Measurements from ENCODE around the gene MS4A18.

Gene MS4A18

GRCh38 chr11:60780065-60780464 is 55.5 kb downstream of the MS4A18 start:
- H4K20me1 ChIP-seq (ENCODE audit: insufficient read depth), result no peaks in the 10 kb centered on the region
- H3K4me3 ChIP-seq (IDR thresholded peaks at IDR 0.05; ENCODE audit: insufficient read depth, low read depth, low read length), result no peak overlapping the region
- H3K27ac ChIP-seq, result no peak overlapping the region
- no peaks in the 10 kb centered on the region for H3K27me3 ChIP-seq (ENCODE audit: insufficient read depth, low read depth)
- TF ChIP-seq CTCF (conservative IDR thresholded peaks at IDR 0.05; ENCODE audit: low read depth, low read length), result no peak
- H3K36me3 ChIP-seq (ENCODE audit: insufficient read depth), result no peaks in the 10 kb centered on the region
- no peaks in the 10 kb centered on the region for H3K79me2 ChIP-seq (ENCODE audit: insufficient read depth, low read depth)
- no peak overlapping the region for H3K4me2 ChIP-seq
- H2AFZ ChIP-seq (ENCODE audit: low read depth), result no peak overlapping the region
- no peak overlapping the region for H3K9ac ChIP-seq
- H3K4me1 ChIP-seq (ENCODE audit: low read depth, poor library complexity, severe bottlenecking), result no peaks in the 10 kb centered on the region

- Histone ChIP-seq H3K9ac (no peak overlapping the region), H3K4me1 (ENCODE audit: low read depth, poor library complexity, severe bottlenecking) (no peaks in the 10 kb centered on the region), H3K4me3 (IDR thresholded peaks at IDR 0.05; ENCODE audit: insufficient read depth, low read depth, low read length) (no peak overlapping the region), H3K36me3 (ENCODE audit: insufficient read depth) (no peaks in the 10 kb centered on the region), H2AFZ (ENCODE audit: low read depth) (no peak overlapping the region), H4K20me1 (ENCODE audit: insufficient read depth) (no peaks in the 10 kb centered on the region), H3K27ac (no peak overlapping the region), H3K4me2 (no peak overlapping the region), H3K79me2 (ENCODE audit: insufficient read depth, low read depth) (no peaks in the 10 kb centered on the region), H3K27me3 (ENCODE audit: insufficient read depth, low read depth) (no peaks in the 10 kb centered on the region)
- TF ChIP-seq CTCF (conservative IDR thresholded peaks at IDR 0.05; ENCODE audit: low read depth, low read length), result no peak
These were observed 56.3 kb downstream of the MS4A18 start for GRCh38 chr11:60780774-60781173.

- Histone ChIP-seq H3K27me3 (ENCODE audit: insufficient read depth, low read depth) (no peaks in the 10 kb centered on the region), H3K27ac (no peak overlapping the region), H3K36me3 (ENCODE audit: insufficient read depth) (no peaks in the 10 kb centered on the region), H3K9ac (no peak overlapping the region), H4K20me1 (ENCODE audit: insufficient read depth) (no peaks in the 10 kb centered on the region), H3K4me1 (ENCODE audit: low read depth, poor library complexity, severe bottlenecking) (no peaks in the 10 kb centered on the region), H3K4me2 (no peak overlapping the region), H3K4me3 (IDR thresholded peaks at IDR 0.05; ENCODE audit: insufficient read depth, low read depth, low read length) (no peak overlapping the region), H3K79me2 (ENCODE audit: insufficient read depth, low read depth) (no peaks in the 10 kb centered on the region), H2AFZ (ENCODE audit: low read depth) (no peak overlapping the region)
- TF ChIP-seq CTCF (conservative IDR thresholded peaks at IDR 0.05; ENCODE audit: low read depth, low read length), result no peak
These were observed 56.9 kb downstream of the MS4A18 start for GRCh38 chr11:60781286-60781980.

GRCh38 chr11:60781981-60782316 is 57.4 kb downstream of the MS4A18 start:
- Histone ChIP-seq H3K9ac (no peak overlapping the region), H3K79me2 (ENCODE audit: insufficient read depth, low read depth) (no peaks in the 10 kb centered on the region), H3K27ac (no peak overlapping the region), H2AFZ (ENCODE audit: low read depth) (no peak overlapping the region), H4K20me1 (ENCODE audit: insufficient read depth) (no peaks in the 10 kb centered on the region), H3K36me3 (ENCODE audit: insufficient read depth) (no peaks in the 10 kb centered on the region), H3K4me1 (ENCODE audit: low read depth, poor library complexity, severe bottlenecking) (no peaks in the 10 kb centered on the region), H3K4me3 (IDR thresholded peaks at IDR 0.05; ENCODE audit: insufficient read depth, low read depth, low read length) (no peak overlapping the region), H3K4me2 (no peak overlapping the region), H3K27me3 (ENCODE audit: insufficient read depth, low read depth) (no peaks in the 10 kb centered on the region)
- no peak for TF ChIP-seq CTCF (conservative IDR thresholded peaks at IDR 0.05; ENCODE audit: low read depth, low read length)
